22Rv1 (cell line): Measurements from ENCODE around the gene PKHD1.

Source experiments
- H3K27ac ChIP-seq: fragments of 450-650 bp; 2 replicates; pipeline ENCODE4 v1.5.1; 2017
- ZFX ChIP-seq: fragments of 450-650 bp; IDR thresholded peaks from 2 replicates; pipeline ENCODE4 v1.6.1; 2017; ENCODE audit warnings: antibody characterized with exemption, borderline replicate concordance
- TF ChIP-seq, protein P1 (sequence below): fragments of 450-650 bp; IDR thresholded peaks from 2 replicates; pipeline ENCODE4 v1.5.1; 2017; ENCODE audit warnings: mild to moderate bottlenecking

The PKHD1 gene

DNA sequence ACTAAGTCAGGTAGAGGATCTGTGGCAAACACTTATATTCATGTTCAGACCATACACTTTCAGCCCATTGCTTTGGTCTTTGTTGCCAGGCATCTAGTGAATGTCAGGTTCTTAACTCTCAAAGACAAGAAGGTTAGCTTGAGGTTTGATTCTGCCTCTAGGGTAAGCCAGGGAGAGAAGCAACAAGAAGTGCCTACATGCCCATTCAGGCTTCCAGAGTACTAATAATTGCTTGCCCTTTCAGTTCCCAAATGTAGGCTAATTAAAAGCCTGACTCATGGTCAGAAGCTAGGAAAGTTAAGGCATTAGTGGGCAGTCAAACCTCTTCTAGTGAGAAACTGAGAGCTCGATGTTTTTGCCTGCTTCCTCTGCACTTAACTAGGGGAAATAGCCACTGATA, 492.4 kb downstream of the PKHD1 start:
- no peak overlapping the region for H3K27ac ChIP-seq
- TF ChIP-seq, protein P1, sequence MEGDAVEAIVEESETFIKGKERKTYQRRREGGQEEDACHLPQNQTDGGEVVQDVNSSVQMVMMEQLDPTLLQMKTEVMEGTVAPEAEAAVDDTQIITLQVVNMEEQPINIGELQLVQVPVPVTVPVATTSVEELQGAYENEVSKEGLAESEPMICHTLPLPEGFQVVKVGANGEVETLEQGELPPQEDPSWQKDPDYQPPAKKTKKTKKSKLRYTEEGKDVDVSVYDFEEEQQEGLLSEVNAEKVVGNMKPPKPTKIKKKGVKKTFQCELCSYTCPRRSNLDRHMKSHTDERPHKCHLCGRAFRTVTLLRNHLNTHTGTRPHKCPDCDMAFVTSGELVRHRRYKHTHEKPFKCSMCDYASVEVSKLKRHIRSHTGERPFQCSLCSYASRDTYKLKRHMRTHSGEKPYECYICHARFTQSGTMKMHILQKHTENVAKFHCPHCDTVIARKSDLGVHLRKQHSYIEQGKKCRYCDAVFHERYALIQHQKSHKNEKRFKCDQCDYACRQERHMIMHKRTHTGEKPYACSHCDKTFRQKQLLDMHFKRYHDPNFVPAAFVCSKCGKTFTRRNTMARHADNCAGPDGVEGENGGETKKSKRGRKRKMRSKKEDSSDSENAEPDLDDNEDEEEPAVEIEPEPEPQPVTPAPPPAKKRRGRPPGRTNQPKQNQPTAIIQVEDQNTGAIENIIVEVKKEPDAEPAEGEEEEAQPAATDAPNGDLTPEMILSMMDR: no peak

- H3K27ac ChIP-seq: no peak overlapping the region
- TF ChIP-seq, protein P1: no peak
- no peak for TF ChIP-seq ZFX
Observed at GRCh38 chr6:51585264-51585663, 502.1 kb downstream of the PKHD1 start.

- H3K27ac ChIP-seq: no peak overlapping the region
- no peak for TF ChIP-seq ZFX
- TF ChIP-seq, protein P1: no peak
Observed at GRCh38 chr6:51584163-51584562, 503.2 kb downstream of the PKHD1 start.

DNA sequence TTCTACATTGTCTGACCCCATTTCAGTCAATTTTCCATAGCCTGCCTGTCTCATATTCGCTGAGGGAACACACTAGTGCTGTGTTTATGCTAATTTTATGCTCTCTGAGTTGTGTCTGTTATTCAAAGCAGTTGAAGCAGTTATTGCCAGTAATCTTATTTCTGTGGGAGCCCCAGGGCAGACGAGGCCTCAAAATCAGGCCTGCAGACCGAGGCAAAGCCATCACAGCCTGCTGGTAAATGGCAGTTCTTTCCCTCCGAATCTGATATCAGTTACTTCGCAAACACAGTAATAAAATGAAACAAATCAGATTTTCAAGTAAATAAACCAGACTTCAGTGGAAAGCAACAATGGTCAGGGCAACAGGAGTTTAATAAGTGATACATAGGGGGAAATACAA, 508.4 kb downstream of the PKHD1 start:
- TF ChIP-seq ZFX: no peak
- TF ChIP-seq, protein P1: no peak
- no peak overlapping the region for H3K27ac ChIP-seq

DNA sequence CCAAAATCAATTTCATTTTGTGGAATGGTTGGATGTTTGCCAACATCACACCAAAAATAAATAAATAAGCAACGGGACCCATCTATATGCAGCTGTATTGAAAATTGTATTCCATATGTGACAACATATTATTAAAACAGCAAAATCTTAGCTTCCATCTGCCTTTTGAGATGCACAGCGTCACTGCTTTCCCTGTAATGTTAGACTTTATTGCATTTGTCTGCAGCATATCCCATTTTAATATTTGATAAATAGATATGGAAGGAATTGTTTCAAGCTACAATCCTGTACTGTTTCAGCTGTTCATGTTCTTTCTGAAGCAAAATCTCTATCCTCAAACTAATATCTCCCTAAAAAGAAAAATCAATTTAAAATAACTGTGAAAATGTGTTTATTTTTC, 509.1 kb downstream of the PKHD1 start:
- no peak overlapping the region for H3K27ac ChIP-seq
- TF ChIP-seq ZFX: no peak
- TF ChIP-seq, protein P1: no peak

GRCh38 chr6:51574040-51574439, 513.4 kb downstream of the PKHD1 start:
- TF ChIP-seq, protein P1: no peak
- no peak for TF ChIP-seq ZFX
- no peak overlapping the region for H3K27ac ChIP-seq

GRCh38 chr6:51571168-51571567, 516.2 kb downstream of the PKHD1 start:
- TF ChIP-seq, protein P1: no peak
- TF ChIP-seq ZFX: no peak
- H3K27ac ChIP-seq: no peak overlapping the region
